HepG2 (cell line): ENCODE measurements around the gene CYB5B. TPM values are rescaled to one million over a fixed set of nuclear protein-coding genes. Genes with fewer than 3 reads are reported as not detected.
A peak's percentile ranks its signal among the peaks of the same experiment; 100 is the strongest.

ENCODE experiments used
- ARNTL ChIP-seq: sonication (generic); formaldehyde crosslinking; IDR thresholded peaks from 2 replicates; pipeline ENCODE4 v1.4.0; 2020; ENCODE audit warnings: mild to moderate bottlenecking, missing genetic modification reagents
- DNMT1 ChIP-seq: sonication (generic); formaldehyde crosslinking; IDR thresholded peaks from 2 replicates; pipeline ENCODE4 v1.5.1; 2020; ENCODE audit warnings: mild to moderate bottlenecking, missing genetic modification reagents
- ELF4 ChIP-seq: sonication (generic); formaldehyde crosslinking; IDR thresholded peaks from 2 replicates; pipeline ENCODE4 v1.5.0; 2020; ENCODE audit warnings: missing genetic modification reagents, mild to moderate bottlenecking, moderate library complexity, borderline replicate concordance
- FOXK1 ChIP-seq: sonication (generic); formaldehyde crosslinking; IDR thresholded peaks from 2 replicates; pipeline ENCODE4 v1.4.0; 2020; ENCODE audit warnings: low read depth, missing genetic modification reagents, borderline replicate concordance
- JUNB ChIP-seq: sonication (generic); formaldehyde crosslinking; IDR thresholded peaks from 2 replicates; pipeline ENCODE4 v1.8.0; 2022; ENCODE audit warnings: missing genetic modification reagents, mild to moderate bottlenecking, borderline replicate concordance
- KLF6 ChIP-seq: IDR thresholded peaks from 2 replicates; pipeline ENCODE4 v1.8.0; 2016; ENCODE audit warnings: missing biosample characterization, missing genetic modification reagents
- PHF21A ChIP-seq: sonication (generic); formaldehyde crosslinking; IDR thresholded peaks from 2 replicates; pipeline ENCODE4 v1.5.0; 2020; ENCODE audit warnings: mild to moderate bottlenecking, missing genetic modification reagents
- PLRG1 ChIP-seq: fragments of 450-650 bp; conservative IDR thresholded peaks from 2 replicates; pipeline ENCODE4 v1.6.1; 2016
- SALL1 ChIP-seq: sonication (generic); formaldehyde crosslinking; IDR thresholded peaks from 2 replicates; pipeline ENCODE4 v1.8.0; 2022; ENCODE audit warnings: mild to moderate bottlenecking, missing genetic modification reagents
- ZNF101 ChIP-seq: sonication (generic); formaldehyde crosslinking; IDR thresholded peaks from 2 replicates; pipeline ENCODE4 v1.4.0; 2020; ENCODE audit warnings: mild to moderate bottlenecking, low read depth, missing genetic modification reagents, borderline replicate concordance
- ZNF547 ChIP-seq: sonication (generic); formaldehyde crosslinking; IDR thresholded peaks from 2 replicates; pipeline ENCODE4 v1.5.1; 2020; ENCODE audit warnings: mild to moderate bottlenecking, missing genetic modification reagents
- ZNF777 ChIP-seq: sonication (generic); formaldehyde crosslinking; IDR thresholded peaks from 2 replicates; pipeline ENCODE4 v1.4.0; 2020; ENCODE audit warnings: missing genetic modification reagents
- ZNF816 ChIP-seq: sonication (generic); formaldehyde crosslinking; IDR thresholded peaks from 2 replicates; pipeline ENCODE4 v1.8.0; 2022; ENCODE audit warnings: missing genetic modification reagents, mild to moderate bottlenecking, borderline replicate concordance
- ZSCAN20 ChIP-seq: sonication (generic); formaldehyde crosslinking; IDR thresholded peaks from 2 replicates; pipeline ENCODE4 v1.4.0; 2020; ENCODE audit warnings: missing genetic modification reagents, mild to moderate bottlenecking, borderline replicate concordance
- polyA plus RNA-seq, 8 experiments: library from polyadenylated mRNA; depleted of rRNA in 3 of 8; stranded (reverse) in 7 of 8; unstranded in 1 of 8; fragments of >200 nt; fragmentation: Illumina TruSeq in 4 of 8; extraction: Trizol in 4 of 8; gene quantifications; 2 replicates each; pipeline versions ENCODE4 v1.2.1 to v1.2.3, GENCODE V29; 2011 to 2016; ENCODE audit warnings: low read depth in 4 of 8, missing spikeins in 1 of 8, mixed read lengths in 1 of 8; ENCODE audit not compliant: insufficient read depth in 1 of 8
- total RNA-seq, 5 experiments: library from RNA; depleted of rRNA; stranded (reverse); fragments of >200 nt; fragmentation: Illumina TruSeq; extraction: Trizol; gene quantifications; 2 replicates each; pipeline ENCODE4 v1.2.3, GENCODE V29; 2016; ENCODE audit warnings: low read depth in 1 of 5
- TF ChIP-seq, protein P1 (sequence below): sonication (generic); formaldehyde crosslinking; IDR thresholded peaks from 2 replicates; pipeline ENCODE4 v1.4.0; 2020; ENCODE audit warnings: missing genetic modification reagents, mild to moderate bottlenecking, borderline replicate concordance
- TF ChIP-seq, protein P2 (sequence below): sonication (generic); formaldehyde crosslinking; IDR thresholded peaks from 2 replicates; pipeline ENCODE4 v1.5.0; 2020; ENCODE audit warnings: missing genetic modification reagents
- TF ChIP-seq, protein P3 (sequence below), 2 experiments: sonication (generic) in 1 of 2; formaldehyde crosslinking in 1 of 2; IDR thresholded peaks; 2 replicates each; pipeline versions ENCODE4 v1.4.0 to v1.6.1; 2016 to 2020; ENCODE audit warnings: borderline replicate concordance in 1 of 2, low read depth in 1 of 2, mild to moderate bottlenecking in 1 of 2, missing genetic modification reagents in 1 of 2
- TF ChIP-seq, protein P4 (sequence below): IDR thresholded peaks from 2 replicates; pipeline ENCODE4 v1.6.1; 2012; ENCODE audit warnings: low read depth, low read length, improper control_type of control experiment

The CYB5B gene
- total and polyA plus RNA-seq, 2 of the 13 experiments (the other 11 are each of a cell fraction or from before 2014, with no cell fraction given) = 234 to 432 TPM

DNA sequence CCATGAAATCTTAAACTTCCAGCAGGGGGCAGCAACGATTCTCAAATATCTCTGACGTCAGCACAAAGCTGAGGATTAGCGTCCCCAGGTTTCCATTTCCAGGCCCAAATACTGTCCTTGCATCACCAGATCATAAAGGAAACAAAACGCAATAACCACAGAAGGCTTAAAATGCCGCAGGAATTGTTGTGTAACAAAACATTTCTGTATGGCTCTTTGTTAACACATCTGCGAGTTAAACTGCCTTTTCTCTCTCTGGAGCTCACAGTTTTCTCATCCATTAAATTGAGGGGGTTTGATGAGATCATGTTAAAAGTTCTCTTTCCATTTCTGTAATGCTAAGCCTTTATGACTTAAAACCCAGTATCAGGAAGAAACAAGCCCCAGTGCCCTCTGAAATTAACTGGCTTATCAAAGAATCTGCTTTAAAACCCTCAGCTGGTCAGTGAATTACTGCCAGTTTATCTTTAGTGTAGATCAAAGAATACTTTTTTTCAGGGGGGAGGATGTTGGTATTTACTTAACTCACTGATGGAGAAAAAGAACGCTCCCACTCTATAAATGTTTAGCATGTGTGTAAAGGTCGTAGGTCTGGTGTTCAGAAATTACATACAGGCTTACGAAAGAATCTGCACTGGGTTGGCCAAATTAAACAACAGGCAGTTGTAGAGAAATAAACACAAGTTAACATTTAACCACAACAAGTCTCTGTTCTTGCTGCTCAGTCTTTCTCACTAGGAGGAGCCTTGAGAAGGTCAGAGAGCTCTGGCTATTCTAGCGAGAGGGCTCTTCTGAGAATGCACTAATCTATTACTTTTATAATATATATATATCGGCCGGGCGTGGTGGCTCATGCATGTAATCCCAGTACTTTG, 28.0 kb upstream of the CYB5B start (continued):
- peak; percentile 93 for TF ChIP-seq PHF21A (CRISPR knock-in tag)
- TF ChIP-seq, protein P1, sequence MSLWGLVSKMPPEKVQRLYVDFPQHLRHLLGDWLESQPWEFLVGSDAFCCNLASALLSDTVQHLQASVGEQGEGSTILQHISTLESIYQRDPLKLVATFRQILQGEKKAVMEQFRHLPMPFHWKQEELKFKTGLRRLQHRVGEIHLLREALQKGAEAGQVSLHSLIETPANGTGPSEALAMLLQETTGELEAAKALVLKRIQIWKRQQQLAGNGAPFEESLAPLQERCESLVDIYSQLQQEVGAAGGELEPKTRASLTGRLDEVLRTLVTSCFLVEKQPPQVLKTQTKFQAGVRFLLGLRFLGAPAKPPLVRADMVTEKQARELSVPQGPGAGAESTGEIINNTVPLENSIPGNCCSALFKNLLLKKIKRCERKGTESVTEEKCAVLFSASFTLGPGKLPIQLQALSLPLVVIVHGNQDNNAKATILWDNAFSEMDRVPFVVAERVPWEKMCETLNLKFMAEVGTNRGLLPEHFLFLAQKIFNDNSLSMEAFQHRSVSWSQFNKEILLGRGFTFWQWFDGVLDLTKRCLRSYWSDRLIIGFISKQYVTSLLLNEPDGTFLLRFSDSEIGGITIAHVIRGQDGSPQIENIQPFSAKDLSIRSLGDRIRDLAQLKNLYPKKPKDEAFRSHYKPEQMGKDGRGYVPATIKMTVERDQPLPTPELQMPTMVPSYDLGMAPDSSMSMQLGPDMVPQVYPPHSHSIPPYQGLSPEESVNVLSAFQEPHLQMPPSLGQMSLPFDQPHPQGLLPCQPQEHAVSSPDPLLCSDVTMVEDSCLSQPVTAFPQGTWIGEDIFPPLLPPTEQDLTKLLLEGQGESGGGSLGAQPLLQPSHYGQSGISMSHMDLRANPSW (CRISPR knock-in tag) = peak; percentile 84; the same call in 1 of the 2 replicates
- no peak for TF ChIP-seq ZNF101 (CRISPR knock-in tag)
- TF ChIP-seq ZNF816 (CRISPR knock-in tag) = peak; percentile 98
- peak; percentile 38; the same call in 1 of the 2 replicates for TF ChIP-seq ZSCAN20 (CRISPR knock-in tag)
- TF ChIP-seq FOXK1 (CRISPR knock-in tag) = peak; percentile 92
- TF ChIP-seq KLF6 (CRISPR knock-in tag) = peak; percentile 84
- TF ChIP-seq, protein P2, sequence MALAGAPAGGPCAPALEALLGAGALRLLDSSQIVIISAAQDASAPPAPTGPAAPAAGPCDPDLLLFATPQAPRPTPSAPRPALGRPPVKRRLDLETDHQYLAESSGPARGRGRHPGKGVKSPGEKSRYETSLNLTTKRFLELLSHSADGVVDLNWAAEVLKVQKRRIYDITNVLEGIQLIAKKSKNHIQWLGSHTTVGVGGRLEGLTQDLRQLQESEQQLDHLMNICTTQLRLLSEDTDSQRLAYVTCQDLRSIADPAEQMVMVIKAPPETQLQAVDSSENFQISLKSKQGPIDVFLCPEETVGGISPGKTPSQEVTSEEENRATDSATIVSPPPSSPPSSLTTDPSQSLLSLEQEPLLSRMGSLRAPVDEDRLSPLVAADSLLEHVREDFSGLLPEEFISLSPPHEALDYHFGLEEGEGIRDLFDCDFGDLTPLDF (CRISPR knock-in tag) = no peak
- TF ChIP-seq, protein P3, sequence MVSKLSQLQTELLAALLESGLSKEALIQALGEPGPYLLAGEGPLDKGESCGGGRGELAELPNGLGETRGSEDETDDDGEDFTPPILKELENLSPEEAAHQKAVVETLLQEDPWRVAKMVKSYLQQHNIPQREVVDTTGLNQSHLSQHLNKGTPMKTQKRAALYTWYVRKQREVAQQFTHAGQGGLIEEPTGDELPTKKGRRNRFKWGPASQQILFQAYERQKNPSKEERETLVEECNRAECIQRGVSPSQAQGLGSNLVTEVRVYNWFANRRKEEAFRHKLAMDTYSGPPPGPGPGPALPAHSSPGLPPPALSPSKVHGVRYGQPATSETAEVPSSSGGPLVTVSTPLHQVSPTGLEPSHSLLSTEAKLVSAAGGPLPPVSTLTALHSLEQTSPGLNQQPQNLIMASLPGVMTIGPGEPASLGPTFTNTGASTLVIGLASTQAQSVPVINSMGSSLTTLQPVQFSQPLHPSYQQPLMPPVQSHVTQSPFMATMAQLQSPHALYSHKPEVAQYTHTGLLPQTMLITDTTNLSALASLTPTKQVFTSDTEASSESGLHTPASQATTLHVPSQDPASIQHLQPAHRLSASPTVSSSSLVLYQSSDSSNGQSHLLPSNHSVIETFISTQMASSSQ (IDR thresholded peaks at IDR 0.05; ENCODE audit: low read depth) = peak; percentile 100
- TF ChIP-seq, protein P3 (CRISPR knock-in tag; IDR thresholded peaks at IDR 0.05; ENCODE audit: borderline replicate concordance) = peak; percentile 99
- TF ChIP-seq SALL1 (CRISPR knock-in tag) = peak; percentile 58; the same call in 1 of the 2 replicates
- TF ChIP-seq ELF4 (CRISPR knock-in tag) = peak; percentile 88; the same call in 1 of the 2 replicates
- TF ChIP-seq ZNF777 (CRISPR knock-in tag) = no peak
- TF ChIP-seq DNMT1 (CRISPR knock-in tag) = no peak
- TF ChIP-seq JUNB = no peak; the same call in 1 of the 2 replicates
- TF ChIP-seq ARNTL = peak; percentile 81
- TF ChIP-seq, protein P4, sequence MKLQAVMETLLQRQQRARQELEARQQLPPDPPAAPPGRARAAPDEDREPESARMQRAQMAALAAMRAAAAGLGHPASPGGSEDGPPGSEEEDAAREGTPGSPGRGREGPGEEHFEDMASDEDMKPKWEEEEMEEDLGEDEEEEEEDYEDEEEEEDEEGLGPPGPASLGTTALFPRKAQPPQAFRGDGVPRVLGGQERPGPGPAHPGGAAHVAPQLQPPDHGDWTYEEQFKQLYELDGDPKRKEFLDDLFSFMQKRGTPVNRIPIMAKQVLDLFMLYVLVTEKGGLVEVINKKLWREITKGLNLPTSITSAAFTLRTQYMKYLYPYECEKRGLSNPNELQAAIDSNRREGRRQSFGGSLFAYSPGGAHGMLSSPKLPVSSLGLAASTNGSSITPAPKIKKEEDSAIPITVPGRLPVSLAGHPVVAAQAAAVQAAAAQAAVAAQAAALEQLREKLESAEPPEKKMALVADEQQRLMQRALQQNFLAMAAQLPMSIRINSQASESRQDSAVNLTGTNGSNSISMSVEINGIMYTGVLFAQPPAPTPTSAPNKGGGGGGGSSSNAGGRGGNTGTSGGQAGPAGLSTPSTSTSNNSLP = peak; percentile 98
- no peak for TF ChIP-seq PLRG1
- TF ChIP-seq ZNF547 (CRISPR knock-in tag) = peak; percentile 65; the same call in 1 of the 2 replicates
